HCT116 (cell line): ENCODE measurements around the gene GSTM4. TPM values are rescaled to one million over a fixed set of nuclear protein-coding genes. Genes with fewer than 3 reads are reported as not detected.

Experiments used
- ATAC-seq: fragments of 200-7000 bp; cut with Tn5 transposase; 2 replicates; pipeline ENCODE4 v1.9.1; 2020; ENCODE audit warnings: mild to moderate bottlenecking, moderate library complexity
- BruUV-seq: library from RNA; stranded (reverse); fragments of 400-500 nt; replicated peaks from 2 replicates; lab custom pipeline; 2021; lab: Mats Ljungman, UMichigan
- CTCF ChIA-PET: fragments of 300-600 bp; sonication (Branson Sonifier 250); formaldehyde crosslinking; loops from one replicate; lab custom pipeline; 2021; ENCODE audit warnings: antibody characterized with exemption; lab: Charles Lee
- POLR2A ChIA-PET: fragments of 300-600, 350-600 bp; sonication (Branson Sonifier 250); formaldehyde crosslinking; loops from one replicate; lab custom pipeline; 2021; ENCODE audit warnings: antibody characterized with exemption; lab: Charles Lee
- RAD21 ChIA-PET, 2 experiments: fragments of 300-600 bp; sonication (Branson Sonifier 250); formaldehyde crosslinking; loops; one replicate each; lab custom pipeline; 2023; ENCODE audit warnings: low total read pairs in 2 of 2; ENCODE audit not compliant: uncharacterized antibody in 2 of 2, unreplicated experiment in 2 of 2, low non-redundant PET in 1 of 2; lab: Charles Lee
- DNase-seq: peaks from one replicate; pipeline ENCODE4 v3.0.0-alpha.2; 2010; ENCODE audit warnings: low read depth, low spot score
- H2AFZ ChIP-seq: fragments of 200-600 bp; shearing (Covaris generic), sonication (generic); 2 replicates; pipeline ENCODE4 v1.6.1; 2017; ENCODE audit warnings: low read depth, mixed run types, mixed read lengths, antibody characterized with exemption, low read length; ENCODE audit not compliant: poor library complexity, severe bottlenecking
- H3K27ac ChIP-seq: 2 replicates; pipeline ENCODE4 v1.5.1; 2012; ENCODE audit warnings: low read depth, low read length
- H3K27me3 ChIP-seq: fragments of 200-600 bp; sonication (generic); 2 replicates; pipeline ENCODE4 v1.6.1; 2016; ENCODE audit warnings: mixed run types, low read length, mixed read lengths; ENCODE audit not compliant: insufficient read depth
- H3K36me3 ChIP-seq, 2 experiments: fragments of 200-500 bp in 1 of 2; fragments of 200-600 bp in 1 of 2; sonication (Bioruptor generic) in 1 of 2; sonication (generic) in 1 of 2; 2 replicates each; pipeline versions ENCODE4 v1.5.1 to v1.6.1; 2014 to 2016; ENCODE audit warnings: low read length in 2 of 2, inconsistent platforms in 1 of 2, mixed read lengths in 1 of 2, mixed run types in 1 of 2; ENCODE audit not compliant: insufficient read depth in 2 of 2, control insufficient read depth in 1 of 2
- H3K4me1 ChIP-seq, 2 experiments: fragments of 200-600 bp in 1 of 2; sonication (generic) in 1 of 2; 2 replicates each; pipeline versions ENCODE4 v1.5.1 to v1.6.1; 2012 to 2017; ENCODE audit warnings: low read length in 2 of 2, inconsistent platforms in 1 of 2, mild to moderate bottlenecking in 1 of 2, mixed read lengths in 1 of 2, mixed run types in 1 of 2, moderate library complexity in 1 of 2; ENCODE audit not compliant: insufficient read depth in 2 of 2, control insufficient read depth in 1 of 2
- H3K4me2 ChIP-seq: fragments of 200-600 bp; sonication (generic); 2 replicates; pipeline ENCODE4 v1.6.1; 2017; ENCODE audit warnings: mixed run types, low read length, mixed read lengths
- H3K4me3 ChIP-seq, 2 experiments: fragments of 200-600 bp in 1 of 2; sonication (generic) in 1 of 2; replicated peaks in 1 of 2; 2 replicates each; pipeline ENCODE4 v1.5.1; 2011 to 2016; ENCODE audit warnings: low read length in 2 of 2, control low read depth in 1 of 2, low read depth in 1 of 2, mild to moderate bottlenecking in 1 of 2, mixed read lengths in 1 of 2, mixed run types in 1 of 2
- H3K79me2 ChIP-seq: fragments of 200-600 bp; sonication (generic); 2 replicates; pipeline ENCODE4 v1.6.1; 2017; ENCODE audit warnings: mild to moderate bottlenecking, mixed run types, low read length, moderate library complexity, mixed read lengths; ENCODE audit not compliant: insufficient read depth
- H3K9ac ChIP-seq: fragments of 200-600 bp; sonication (generic); 2 replicates; pipeline ENCODE4 v1.6.1; 2016; ENCODE audit warnings: low read length, mixed read lengths
- H3K9me2 ChIP-seq: fragments of 200-600 bp; sonication (generic), shearing (Covaris generic); 2 replicates; pipeline ENCODE4 v1.6.1; 2017; ENCODE audit warnings: mixed run types, mild to moderate bottlenecking, moderate library complexity; ENCODE audit not compliant: insufficient read depth
- H3K9me3 ChIP-seq, 2 experiments: fragments of 200-500 bp in 1 of 2; fragments of 200-600 bp in 1 of 2; sonication (Bioruptor generic) in 1 of 2; sonication (generic) in 1 of 2; 2 replicates each; pipeline ENCODE4 v1.6.1; 2014 to 2017; ENCODE audit warnings: low read length in 2 of 2, mixed read lengths in 2 of 2, inconsistent platforms in 1 of 2, low read depth in 1 of 2, mild to moderate bottlenecking in 1 of 2, mixed run types in 1 of 2, moderate library complexity in 1 of 2; ENCODE audit not compliant: control insufficient read depth in 1 of 2, insufficient read depth in 1 of 2
- H4K20me1 ChIP-seq: fragments of 200-600 bp; sonication (generic), shearing (Covaris generic); 2 replicates; pipeline ENCODE4 v1.6.1; 2017; ENCODE audit warnings: mixed run types, mild to moderate bottlenecking, moderate library complexity; ENCODE audit not compliant: insufficient read depth
- CBX3 ChIP-seq: IDR thresholded peaks from 2 replicates; pipeline ENCODE4 v1.6.1; 2012; ENCODE audit warnings: low read depth
- CEBPB ChIP-seq: IDR thresholded peaks from 2 replicates; pipeline ENCODE4 v1.6.1; 2012; ENCODE audit warnings: low read depth
- CTCF ChIP-seq, 3 experiments: fragments of 200-600 bp in 1 of 3; sonication (generic) in 1 of 3; IDR thresholded peaks in 2 of 3; conservative IDR thresholded peaks in 1 of 3; 2 replicates each; pipeline ENCODE4 v1.5.1; 2012 to 2017; ENCODE audit warnings: low read depth in 2 of 3, low read length in 2 of 3, antibody characterized with exemption in 1 of 3, borderline replicate concordance in 1 of 3, control low read depth in 1 of 3, mild to moderate bottlenecking in 1 of 3, mixed read lengths in 1 of 3, mixed run types in 1 of 3, moderate library complexity in 1 of 3; ENCODE audit not compliant: insufficient read depth in 1 of 3
- EGR1 ChIP-seq: IDR thresholded peaks from 2 replicates; pipeline ENCODE4 v1.6.1; 2012; ENCODE audit warnings: low read depth
- ELF1 ChIP-seq: IDR thresholded peaks from 2 replicates; pipeline ENCODE4 v1.6.1; 2012; ENCODE audit warnings: low read depth, borderline replicate concordance
- EZH2 ChIP-seq: fragments of 200-600 bp; sonication (generic); IDR thresholded peaks from 2 replicates; pipeline ENCODE4 v1.6.1; 2017; ENCODE audit warnings: antibody characterized with exemption, mixed run types
- EZH2phosphoT487 ChIP-seq: fragments of 200-600 bp; IDR thresholded peaks from 2 replicates; pipeline ENCODE4 v1.6.1; 2018; ENCODE audit warnings: antibody characterized with exemption, borderline replicate concordance
- FOSL1 ChIP-seq: IDR thresholded peaks from 2 replicates; pipeline ENCODE4 v1.6.1; 2012; ENCODE audit warnings: low read depth
- JUND ChIP-seq: IDR thresholded peaks from 2 replicates; pipeline ENCODE4 v1.6.1; 2012
- MAX ChIP-seq: IDR thresholded peaks from 2 replicates; pipeline ENCODE4 v1.6.1; 2012
- POLR2A ChIP-seq: IDR thresholded peaks from 2 replicates; pipeline ENCODE4 v1.7.0; 2011; ENCODE audit warnings: borderline replicate concordance; ENCODE audit not compliant: insufficient read depth, insufficient read length; ENCODE audit errors: extremely low read depth
- REST ChIP-seq: IDR thresholded peaks from 2 replicates; pipeline ENCODE4 v1.6.1; 2012; ENCODE audit warnings: low read depth
- SIN3A ChIP-seq: IDR thresholded peaks from 2 replicates; pipeline ENCODE4 v1.6.1; 2012; ENCODE audit warnings: low read depth
- SP1 ChIP-seq: IDR thresholded peaks from 2 replicates; pipeline ENCODE4 v1.6.1; 2012; ENCODE audit warnings: low read depth
- SRF ChIP-seq: IDR thresholded peaks from 2 replicates; pipeline ENCODE4 v1.6.1; 2012; ENCODE audit warnings: low read depth
- TCF7L2 ChIP-seq: IDR thresholded peaks from 2 replicates; pipeline ENCODE4 v1.7.0; 2011; ENCODE audit warnings: borderline replicate concordance, inconsistent platforms; ENCODE audit not compliant: insufficient read depth, insufficient read length; ENCODE audit errors: extremely low read depth
- YY1 ChIP-seq: IDR thresholded peaks from 2 replicates; pipeline ENCODE4 v1.6.1; 2011; ENCODE audit warnings: low read length, low read depth, moderate library complexity, mild to moderate bottlenecking; ENCODE audit not compliant: insufficient replicate concordance; ENCODE audit errors: extremely low read depth
- ZFX ChIP-seq: fragments of 450-650 bp; IDR thresholded peaks from 2 replicates; pipeline ENCODE4 v1.6.1; 2017
- intact Hi-C: fragments of 100-400 bp; cut with micrococcal nuclease; formaldehyde crosslinking; loops from 2 replicates; pipeline ENCODE4 v1.10.0; 2022
- total RNA-seq: library from RNA; stranded (reverse); gene quantifications from one replicate; pipeline ENCODE4 v1.2.1, GENCODE V29; 2021; ENCODE audit not compliant: unreplicated experiment
- TF ChIP-seq, protein P1 (sequence below): IDR thresholded peaks from 2 replicates; pipeline ENCODE4 v1.6.1; 2012

The GSTM4 gene
- total RNA-seq, 1 experiment from 2014 or later: 15.9 TPM

GRCh38 chr1:109668123-109668775 is 12.3 kb downstream of the GSTM4 start:
- ChIA-PET CTCF (no interaction called here), POLR2A (no interaction called here), RAD21 (no interaction called here)
- Histone ChIP-seq H3K9me2 (no peaks in the 10 kb centered on the region), H4K20me1 (no peaks in the 10 kb centered on the region), H2AFZ (no peak overlapping the region), H3K4me3 (no peak overlapping the region), H3K9ac (no peak overlapping the region), H3K79me2 (no peaks in the 10 kb centered on the region), H3K27ac (no peak overlapping the region), H3K4me2 (no peak overlapping the region), H3K36me3 (no peaks in the 10 kb centered on the region), H3K4me1 (peaks cover 0 to 4% of the 10 kb centered on the region in 2 experiments; a peak in 1 of 4 replicates), H3K27me3 (no peaks in the 10 kb centered on the region), H3K9me3 (no peaks in the 10 kb centered on the region)
- DNase-seq (no peak), ATAC-seq (no peak)
- BruUV-seq: no TSS peak
- TF ChIP-seq CTCF (IDR thresholded peaks at IDR 0.05 in 2 of 3, conservative IDR thresholded peaks at IDR 0.05 in 1 of 3; ENCODE audit: borderline replicate concordance in 1 of 3, insufficient read depth in 1 of 3, low read depth in 2 of 3, low read length in 2 of 3) (no peak), MAX (no peak), EGR1 (no peak), ZFX (no peak), ELF1 (no peak), FOSL1 (no peak), SIN3A (no peak), TCF7L2 (no peak), CEBPB (no peak), SP1 (no peak), YY1 (no peak), CBX3 (no peak), JUND (no peak), EZH2phosphoT487 (no peak), POLR2A (no peak), REST (no peak), SRF (no peak), EZH2 (no peak)
- TF ChIP-seq, protein P1, sequence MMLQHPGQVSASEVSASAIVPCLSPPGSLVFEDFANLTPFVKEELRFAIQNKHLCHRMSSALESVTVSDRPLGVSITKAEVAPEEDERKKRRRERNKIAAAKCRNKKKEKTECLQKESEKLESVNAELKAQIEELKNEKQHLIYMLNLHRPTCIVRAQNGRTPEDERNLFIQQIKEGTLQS: no peak
- intact Hi-C loops: no loop called here
